M059J (cell line): Measurements from ENCODE around the gene CT45A10. TPM values are rescaled to one million over a fixed set of nuclear protein-coding genes. Genes with fewer than 3 reads are reported as not detected.
A peak's percentile ranks its signal among the peaks of the same experiment; 100 is the strongest.
"Not testable (repeated sequence)": the region's sequence is repeated elsewhere in the genome, so short reads cannot be mapped to it uniquely, and the experiment has no call there.

Experiments
- DNase-seq: peaks from one replicate; pipeline ENCODE4 v3.0.0-alpha.2; 2012; ENCODE audit warnings: low read depth
- total RNA-seq: library from RNA; depleted of rRNA; stranded (reverse); fragments of >200 nt; shearing (Covaris generic); gene quantifications from 2 replicates; pipeline ENCODE4 v1.2.3, GENCODE V29; 2014; rRNA removed

The CT45A10 gene, protein sequence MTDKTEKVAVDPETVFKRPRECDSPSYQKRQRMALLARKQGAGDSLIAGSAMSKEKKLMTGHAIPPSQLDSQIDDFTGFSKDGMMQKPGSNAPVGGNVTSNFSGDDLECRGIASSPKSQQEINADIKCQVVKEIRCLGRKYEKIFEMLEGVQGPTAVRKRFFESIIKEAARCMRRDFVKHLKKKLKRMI
- total RNA-seq: not detected in 2 replicates

DNA sequence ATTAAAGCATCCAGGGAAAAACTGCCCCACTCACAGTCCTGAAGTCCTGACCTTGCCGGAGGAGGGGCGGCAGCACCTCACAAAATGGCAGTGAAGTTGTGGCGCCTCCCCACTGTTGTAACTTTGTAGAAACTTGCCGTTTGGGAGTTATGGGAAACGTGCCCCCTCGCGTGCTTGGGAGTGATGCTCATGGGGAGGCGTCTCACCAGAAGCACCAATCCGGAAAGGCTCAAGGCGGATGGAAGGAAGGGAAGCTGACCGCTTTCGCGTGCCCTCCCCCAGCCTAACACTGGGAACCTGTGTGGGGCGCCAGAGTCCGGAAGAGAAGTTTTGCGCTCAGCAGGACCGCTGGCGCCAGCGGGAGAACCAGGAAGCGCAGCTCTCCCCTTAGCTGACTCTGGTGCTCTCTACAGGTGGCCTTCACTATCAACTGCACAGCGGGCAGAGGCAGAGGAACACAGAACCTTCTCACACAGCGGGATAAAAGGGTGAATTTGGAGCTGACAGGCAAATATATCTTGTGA is at the start of gene CT45A10, which contains the start of gene SAGE1:
CT45A10 (minus strand) TSS at position 151 of the 524 bp plus-strand sequence. CDS start 8,100 bp downstream, outside the sequence.
SAGE1 (plus strand) TSS at position 423 of the 524 bp plus-strand sequence. CDS start 2,527 bp downstream, outside the sequence.
- DNase-seq: no peak

DNA sequence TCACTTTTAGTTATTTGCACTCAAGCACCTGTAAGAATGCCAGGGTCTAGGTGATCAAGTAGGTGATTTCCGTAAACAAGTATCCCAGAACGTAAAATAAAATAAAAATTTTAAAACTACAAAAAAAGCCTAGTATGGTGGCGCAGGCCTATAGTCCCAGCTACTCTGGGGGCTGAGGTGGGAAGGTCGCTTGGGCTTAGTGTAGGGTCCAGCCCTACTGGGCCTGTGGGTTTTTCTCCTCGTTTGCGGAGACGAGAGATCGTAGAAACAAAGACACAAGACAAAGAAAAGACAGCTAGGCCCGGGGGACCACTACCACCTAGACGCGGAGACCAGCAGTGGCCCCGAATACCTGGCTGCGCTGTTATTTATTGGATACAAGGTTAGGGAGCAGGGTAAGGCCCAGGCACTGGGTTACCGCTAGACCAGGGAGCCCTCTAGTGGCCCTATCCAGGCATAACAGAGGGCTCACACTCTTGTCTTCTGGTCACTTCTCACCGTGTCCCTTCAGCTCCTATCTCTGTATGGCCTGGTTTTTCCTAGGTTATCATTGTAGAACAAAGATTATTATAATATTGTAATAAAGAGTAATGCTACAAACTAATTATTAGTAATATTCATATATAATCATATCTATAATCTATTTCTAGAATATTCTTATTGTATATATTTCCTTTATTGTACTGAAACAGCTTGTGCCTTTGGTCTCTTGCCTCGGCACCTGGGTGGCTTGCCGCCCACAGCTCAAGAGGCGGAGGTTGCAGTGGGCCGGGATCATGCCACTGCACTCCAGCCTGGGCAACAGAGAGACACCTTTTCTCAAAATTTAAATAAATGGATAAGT is 38.6 kb upstream of the CT45A10 start:
- DNase-seq: peak; percentile 52

DNA sequence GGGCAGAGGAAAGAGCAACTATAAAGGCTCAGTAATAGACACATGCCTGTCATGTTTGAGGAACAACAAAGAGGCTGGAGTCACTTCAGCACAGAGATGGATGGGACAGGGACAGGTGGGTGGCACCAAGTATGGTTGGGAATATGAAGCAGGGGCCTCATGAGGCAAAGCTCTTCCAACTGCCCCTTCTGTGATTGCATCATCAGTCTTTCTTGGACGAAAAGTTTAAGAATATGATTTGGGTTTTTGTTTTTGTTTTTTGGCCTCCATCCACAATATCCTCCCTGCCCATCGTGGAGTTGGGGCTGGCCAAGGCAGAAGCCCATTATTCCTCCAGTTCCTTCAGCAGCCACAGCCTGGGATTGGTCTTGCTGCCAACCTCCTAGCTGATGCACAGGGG is 34.7 kb upstream of the CT45A10 start:
- no peak for DNase-seq

DNA sequence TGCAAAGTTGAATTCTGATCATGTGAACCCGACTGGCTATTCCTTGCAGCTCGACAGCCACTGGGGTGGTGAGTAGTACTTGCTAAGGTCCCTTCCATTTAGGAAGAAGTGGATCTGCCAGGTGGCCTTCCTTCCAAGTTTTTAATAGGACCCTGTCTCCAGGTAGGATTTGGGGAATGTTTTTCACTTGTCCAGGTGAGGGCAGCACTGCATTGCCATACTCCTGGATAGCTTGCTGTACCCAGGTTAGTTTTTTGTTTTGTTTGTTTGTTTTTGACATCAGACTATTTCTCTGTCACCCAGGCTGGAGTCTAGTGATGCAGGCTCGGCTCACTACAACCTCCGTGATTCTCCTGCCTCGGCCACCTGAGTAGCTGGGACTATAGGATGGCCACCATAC is 30.1 kb upstream of the CT45A10 start:
- peak; percentile 17 for DNase-seq

DNA sequence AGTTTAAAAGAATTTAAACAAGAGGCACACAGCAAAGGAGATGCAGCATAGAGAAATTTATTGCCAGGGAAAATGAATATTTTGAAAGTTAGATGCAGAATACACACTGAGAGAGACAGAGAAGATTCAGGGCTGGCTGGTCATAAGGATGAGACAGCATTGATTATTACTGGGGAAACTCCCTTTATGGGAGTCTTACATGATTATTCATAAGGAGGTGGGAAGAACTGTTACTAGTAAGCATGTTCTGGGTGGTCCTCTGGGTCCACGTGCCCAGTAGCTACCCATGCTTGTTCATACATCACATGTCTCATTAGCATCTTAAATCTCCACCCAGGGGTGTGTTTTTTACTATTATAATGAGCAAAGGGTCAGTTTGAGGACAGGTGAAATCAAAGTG is 27.3 kb upstream of the CT45A10 start:
- not testable (repeated sequence) for DNase-seq

DNA sequence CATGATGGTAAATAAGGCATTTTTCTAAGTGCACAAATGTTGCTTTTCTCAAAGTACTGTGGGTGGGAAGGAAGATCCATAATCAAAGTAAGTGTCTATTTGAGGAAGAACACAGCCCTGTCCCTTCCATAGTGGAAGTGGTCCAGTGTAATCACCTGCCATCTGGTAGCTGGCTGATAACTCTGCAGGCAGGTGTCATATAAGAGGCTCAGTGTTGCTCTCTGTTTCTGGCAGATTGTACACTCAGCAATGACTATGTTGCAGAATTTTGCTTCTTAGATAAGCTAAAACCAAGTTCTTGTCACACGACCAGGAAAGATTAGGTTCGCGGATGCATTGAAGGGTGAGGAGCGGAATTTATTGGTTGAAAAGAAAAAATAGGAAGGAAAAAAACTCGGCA is 21.2 kb upstream of the CT45A10 start:
- DNase-seq: no peak

DNA sequence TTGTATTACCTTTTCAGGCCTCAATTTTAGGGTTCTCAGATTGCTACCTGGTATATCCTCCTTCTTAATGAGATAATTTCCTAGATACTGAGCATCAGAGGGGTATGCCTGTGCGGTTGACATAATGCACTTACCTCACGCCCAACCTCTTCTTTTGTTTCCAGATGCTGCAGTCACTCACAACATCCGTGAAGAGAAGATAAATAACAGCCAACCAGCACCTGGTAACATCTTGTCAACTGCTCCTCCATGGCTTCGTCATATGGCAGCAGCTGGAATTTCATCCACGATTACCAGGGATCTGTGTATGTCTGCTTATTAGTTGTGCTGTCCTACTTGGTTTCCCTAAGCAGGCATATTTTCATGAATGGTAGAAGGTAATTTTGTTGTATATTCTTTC is 17.0 kb upstream of the CT45A10 start:
- DNase-seq: no peak

DNA sequence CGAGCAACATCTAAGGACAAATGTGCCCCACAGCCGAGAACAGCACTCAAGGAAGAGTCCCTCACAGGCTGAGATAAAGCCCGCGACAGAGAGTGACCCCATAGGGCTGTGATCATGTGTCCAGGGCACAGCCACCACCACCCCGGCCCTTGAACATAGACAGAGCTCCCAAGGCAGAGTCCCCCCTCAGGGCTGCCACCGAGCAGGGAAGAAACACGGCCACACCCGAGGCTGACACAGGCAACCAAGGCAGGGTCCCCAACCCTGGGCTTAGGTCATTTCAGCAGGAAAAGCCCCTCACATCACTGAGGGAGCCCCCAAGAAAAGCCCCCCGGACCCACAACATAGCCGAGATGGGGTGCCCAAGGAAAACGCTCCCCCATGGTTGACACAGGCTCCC is 463 bp downstream of the CT45A10 start:
- no peak for DNase-seq

DNA sequence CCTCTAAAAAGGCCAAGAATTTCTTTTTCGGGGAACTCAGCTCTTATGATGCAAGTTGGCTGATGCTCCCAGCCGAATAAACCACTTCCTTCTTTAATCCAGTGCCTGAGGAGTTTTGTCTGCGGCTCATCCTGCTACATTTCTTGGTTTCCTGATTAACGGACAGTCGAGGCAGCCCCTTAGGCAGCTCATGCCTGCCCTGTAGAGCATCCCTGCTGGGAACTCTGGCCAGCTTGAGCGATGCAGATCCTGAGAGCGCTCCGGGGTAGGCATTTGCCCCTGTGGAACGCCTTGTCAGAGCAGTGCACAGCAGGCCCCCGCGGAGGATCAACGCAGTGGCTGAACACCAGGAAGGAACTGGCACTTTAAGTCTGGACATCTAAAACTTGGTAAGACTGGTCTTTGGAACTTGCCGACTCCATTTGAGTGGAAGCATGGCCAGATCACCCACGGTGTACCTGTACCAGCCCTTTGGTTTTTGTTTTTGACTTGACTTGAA is 3.1 kb downstream of the CT45A10 start:
- no peak for DNase-seq

DNA sequence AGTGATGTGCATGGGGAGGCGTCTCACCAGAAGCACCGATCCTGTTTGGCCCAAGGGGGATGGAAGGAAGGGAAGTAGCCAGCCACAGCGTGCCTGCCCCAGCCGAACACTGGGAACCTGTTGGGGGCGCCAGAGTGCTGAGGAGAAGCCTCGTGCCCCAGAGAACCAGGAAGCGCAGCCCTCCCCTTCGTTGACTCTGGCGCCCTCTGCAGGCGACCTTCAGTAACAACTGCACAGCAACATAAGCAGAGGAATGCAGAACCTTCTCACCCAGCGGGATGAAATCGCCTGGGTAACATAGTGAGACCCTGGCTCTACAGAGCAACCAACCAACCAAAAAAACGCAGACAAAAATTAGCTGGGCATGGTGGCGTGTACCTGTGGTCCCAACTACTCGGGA is 4.3 kb downstream of the CT45A10 start:
- DNase-seq: peak; percentile 16

DNA sequence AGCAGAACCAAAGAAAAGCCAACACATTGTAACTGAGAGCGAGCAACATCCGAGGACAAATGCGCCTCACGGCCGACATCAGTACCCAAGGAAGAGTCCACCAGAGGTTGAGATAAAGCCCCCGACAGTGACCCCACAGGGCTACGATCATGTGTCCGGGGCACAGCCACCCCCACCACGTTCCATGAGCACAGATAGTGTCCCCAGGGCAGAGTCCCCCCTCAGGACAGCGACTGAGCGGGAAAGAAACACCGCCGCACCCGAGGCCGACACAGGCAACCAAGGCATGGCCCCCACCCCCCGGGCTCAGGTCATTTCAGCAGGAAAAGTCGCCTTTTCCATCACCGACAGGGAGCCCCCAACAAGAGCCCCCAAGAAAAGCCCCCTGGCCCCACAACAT is 5.0 kb downstream of the CT45A10 start:
- not testable (repeated sequence) for DNase-seq

DNA sequence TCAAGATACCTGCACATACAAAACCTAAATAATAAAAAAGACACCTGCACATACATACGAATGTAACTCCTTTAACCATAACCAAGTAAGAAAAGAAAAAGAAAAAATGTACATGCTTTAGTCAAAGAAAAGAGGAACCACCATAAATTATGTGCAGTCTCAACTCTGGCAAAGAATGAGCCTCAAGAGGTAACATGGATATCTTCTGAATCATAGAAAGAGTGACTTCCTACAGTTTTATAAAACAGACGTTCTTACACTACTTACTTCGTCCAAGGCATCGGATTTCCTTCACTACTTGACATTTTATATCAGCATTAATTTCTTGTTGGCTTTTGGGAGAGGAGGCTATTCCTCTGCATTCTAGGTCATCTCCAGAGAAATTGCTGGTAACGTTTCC is 10.5 kb downstream of the CT45A10 start:
- DNase-seq: not testable (repeated sequence)

DNA sequence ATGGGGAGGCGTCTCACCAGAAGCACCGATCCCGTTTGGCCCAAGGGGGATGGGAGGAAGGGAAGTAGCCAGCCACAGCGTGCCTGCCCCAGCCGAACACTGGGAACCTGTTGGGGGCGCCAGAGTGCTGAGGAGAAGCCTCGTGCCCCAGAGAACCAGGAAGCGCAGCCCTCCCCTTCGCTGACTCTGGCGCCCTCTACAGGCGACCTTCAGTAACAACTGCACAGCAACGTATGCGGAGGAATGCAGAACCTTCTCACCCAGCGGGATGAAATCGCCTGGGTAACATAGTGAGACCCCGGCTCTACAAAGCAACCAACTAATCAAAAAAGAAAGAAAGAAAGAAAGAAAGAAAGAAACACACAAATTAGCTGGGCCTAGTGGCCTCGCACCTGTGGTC is 21.5 kb downstream of the CT45A10 start, which contains the start of gene CT45A9:
CT45A9 (minus strand) TSS at position 101 of the 400 bp plus-strand sequence. CDS start 3,751 bp downstream, outside the sequence.
- DNase-seq: not testable (repeated sequence)

DNA sequence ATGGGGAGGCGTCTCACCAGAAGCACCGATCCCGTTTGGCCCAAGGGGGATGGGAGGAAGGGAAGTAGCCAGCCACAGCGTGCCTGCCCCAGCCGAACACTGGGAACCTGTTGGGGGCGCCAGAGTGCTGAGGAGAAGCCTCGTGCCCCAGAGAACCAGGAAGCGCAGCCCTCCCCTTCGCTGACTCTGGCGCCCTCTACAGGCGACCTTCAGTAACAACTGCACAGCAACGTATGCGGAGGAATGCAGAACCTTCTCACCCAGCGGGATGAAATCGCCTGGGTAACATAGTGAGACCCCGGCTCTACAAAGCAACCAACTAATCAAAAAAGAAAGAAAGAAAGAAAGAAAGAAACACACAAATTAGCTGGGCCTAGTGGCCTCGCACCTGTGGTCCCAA is 38.8 kb downstream of the CT45A10 start, which contains the start of gene CT45A8:
CT45A8 (minus strand) TSS at position 101 of the 400 bp plus-strand sequence. CDS start 3,755 bp downstream, outside the sequence.
- DNase-seq: not testable (repeated sequence)

DNA sequence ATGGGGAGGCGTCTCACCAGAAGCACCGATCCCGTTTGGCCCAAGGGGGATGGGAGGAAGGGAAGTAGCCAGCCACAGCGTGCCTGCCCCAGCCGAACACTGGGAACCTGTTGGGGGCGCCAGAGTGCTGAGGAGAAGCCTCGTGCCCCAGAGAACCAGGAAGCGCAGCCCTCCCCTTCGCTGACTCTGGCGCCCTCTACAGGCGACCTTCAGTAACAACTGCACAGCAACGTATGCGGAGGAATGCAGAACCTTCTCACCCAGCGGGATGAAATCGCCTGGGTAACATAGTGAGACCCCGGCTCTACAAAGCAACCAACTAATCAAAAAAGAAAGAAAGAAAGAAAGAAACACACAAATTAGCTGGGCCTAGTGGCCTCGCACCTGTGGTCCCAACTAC is 56.1 kb downstream of the CT45A10 start, which contains the start of gene CT45A7:
CT45A7 (minus strand) TSS at position 101 of the 400 bp plus-strand sequence. CDS start 3,747 bp downstream, outside the sequence.
- DNase-seq: not testable (repeated sequence)

Other genes with a start within 250 kb of the CT45A10 start
- not detected in 2 replicates for gene CT45A1, start 179.8 kb downstream of the CT45A10 start, total RNA-seq
- gene CT45A3, start 125.3 kb downstream of the CT45A10 start, total RNA-seq: 0.37 TPM in 1 of 2 replicates, not detected in the other
- gene CT45A5, start 107.9 kb downstream of the CT45A10 start, total RNA-seq: not detected in 2 replicates
- gene CT45A6, start 90.7 kb downstream of the CT45A10 start, total RNA-seq: not detected in 2 replicates
- gene CT45A2, start 73.4 kb downstream of the CT45A10 start, total RNA-seq: not detected in 2 replicates
- gene CT45A7, start 56.2 kb downstream of the CT45A10 start, total RNA-seq: not detected in 2 replicates
- not detected in 2 replicates for gene CT45A8, start 38.9 kb downstream of the CT45A10 start, total RNA-seq
- not detected in 2 replicates for gene CT45A9, start 21.6 kb downstream of the CT45A10 start, total RNA-seq
- gene SAGE1, start 272 bp upstream of the CT45A10 start, total RNA-seq: not detected in 2 replicates
- 43.4 and 62.9 TPM in 2 replicates for gene MMGT1, start 80.5 kb upstream of the CT45A10 start, total RNA-seq
- 39.8 and 48.9 TPM in 2 replicates for gene SLC9A6, start 92.0 kb upstream of the CT45A10 start, total RNA-seq